H1 (cell line): Measurements from ENCODE around the gene CCNG1. TPM values are rescaled to one million over a fixed set of nuclear protein-coding genes. Genes with fewer than 3 reads are reported as not detected.

Experiments used
- CTCF ChIA-PET: fragments of 300-600 bp; sonication (Branson Sonifier 250); formaldehyde crosslinking; loops from one replicate; lab custom pipeline; 2021; ENCODE audit not compliant: partially characterized antibody; lab: Charles Lee
- POLR2A ChIA-PET: fragments of 300-600 bp; sonication (Branson Sonifier 250); formaldehyde crosslinking; loops from one replicate; lab custom pipeline; 2021; ENCODE audit warnings: inconsistent platforms; ENCODE audit not compliant: partially characterized antibody; lab: Charles Lee
- DNase-seq, 2 experiments: peaks; one replicate each; pipeline versions ENCODE4 v3.0.0 to v3.0.0-alpha.2; 2010 to 2022; ENCODE audit warnings: low spot score in 2 of 2, low read depth in 1 of 2, mixed read lengths in 1 of 2
- FAIRE-seq: peaks from 2 replicates; lab custom pipeline; 2011; peaks lifted over from hg19 to GRCh38; lab: Jason Lieb, UNC
- H2AFZ ChIP-seq: 2 replicates; pipeline ENCODE4 v1.8.1; 2012; ENCODE audit warnings: low read length, inconsistent platforms
- H2AK5ac ChIP-seq: 2 replicates; pipeline ENCODE4 v1.6.1; 2013; ENCODE audit warnings: low read depth, low read length
- H2BK120ac ChIP-seq: replicated peaks from 2 replicates; pipeline ENCODE3; 2013; ENCODE audit warnings: low read depth, low read length, inconsistent platforms
- H2BK12ac ChIP-seq: 2 replicates; pipeline ENCODE4 v1.6.1; 2013; ENCODE audit warnings: low read depth, low read length
- H2BK15ac ChIP-seq: 2 replicates; pipeline ENCODE4 v1.6.1; 2013; ENCODE audit warnings: low read length
- H2BK20ac ChIP-seq: 2 replicates; pipeline ENCODE4 v1.6.1; 2013; ENCODE audit warnings: low read length
- H2BK5ac ChIP-seq: 2 replicates; pipeline ENCODE4 v1.6.1; 2013; ENCODE audit warnings: low read depth, low read length
- H3K14ac ChIP-seq: 2 replicates; pipeline ENCODE4 v1.6.1; 2013; ENCODE audit warnings: inconsistent platforms; ENCODE audit not compliant: insufficient read length
- H3K18ac ChIP-seq: 2 replicates; pipeline ENCODE4 v1.6.1; 2013; ENCODE audit warnings: low read length; ENCODE audit errors: extremely low read depth
- H3K23ac ChIP-seq: 2 replicates; pipeline ENCODE4 v1.6.1; 2013; ENCODE audit warnings: inconsistent platforms; ENCODE audit not compliant: insufficient read length
- H3K23me2 ChIP-seq: 2 replicates; pipeline ENCODE4 v1.6.1; 2013; ENCODE audit warnings: low read depth, low read length
- H3K27ac ChIP-seq: 2 replicates; pipeline ENCODE4 v1.6.1; 2011; ENCODE audit warnings: low read depth, low read length, inconsistent platforms
- H3K27me3 ChIP-seq, 4 experiments: replicated peaks in 1 of 4; 1 replicate in 1 of 4; 2 replicates in 3 of 4; pipeline versions ENCODE4 v1.6.1 to v1.8.1; 2011 to 2013; ENCODE audit warnings: low read length in 3 of 4, mild to moderate bottlenecking in 3 of 4, inconsistent platforms in 2 of 4, mixed read lengths in 2 of 4, moderate library complexity in 1 of 4; ENCODE audit not compliant: control insufficient read depth in 3 of 4, insufficient read depth in 3 of 4; ENCODE audit errors: extremely low read depth in 1 of 4
- H3K36me3 ChIP-seq, 4 experiments: 2 replicates each; pipeline versions ENCODE4 v1.6.1 to v1.8.1; 2011 to 2013; ENCODE audit warnings: mild to moderate bottlenecking in 4 of 4, low read length in 3 of 4, moderate library complexity in 2 of 4, control low read depth in 1 of 4, inconsistent platforms in 1 of 4; ENCODE audit not compliant: insufficient read depth in 4 of 4, control insufficient read depth in 2 of 4
- H3K4ac ChIP-seq: replicated peaks from 2 replicates; pipeline ENCODE3; 2013; ENCODE audit warnings: low read length, low read depth, mixed read lengths, inconsistent platforms; ENCODE audit not compliant: insufficient read length
- H3K4me1 ChIP-seq, 4 experiments: replicated peaks in 1 of 4; 1 replicate in 1 of 4; 2 replicates in 3 of 4; pipeline versions ENCODE4 v1.6.1 to v1.8.1; 2011 to 2013; ENCODE audit warnings: low read length in 3 of 4, inconsistent platforms in 2 of 4, mixed read lengths in 1 of 4; ENCODE audit not compliant: insufficient read depth in 4 of 4, control insufficient read depth in 3 of 4
- H3K4me2 ChIP-seq, 2 experiments: 2 replicates each; pipeline versions ENCODE4 v1.6.1 to v1.8.1; 2011 to 2013; ENCODE audit warnings: low read depth in 2 of 2, low read length in 2 of 2, control low read depth in 1 of 2, inconsistent platforms in 1 of 2, mild to moderate bottlenecking in 1 of 2; ENCODE audit not compliant: insufficient read depth in 1 of 2
- H3K4me3 ChIP-seq, 4 experiments: fragments of 200-600, 300-600 bp in 1 of 4; sonication (generic), shearing (Covaris generic), sonication (Bioruptor Twin) in 1 of 4; 2 replicates each; pipeline versions ENCODE4 v1.5.1 to v1.8.1; 2011 to 2016; ENCODE audit warnings: low read length in 4 of 4, low read depth in 3 of 4, control low read depth in 2 of 4, inconsistent platforms in 2 of 4, mild to moderate bottlenecking in 2 of 4, mixed read lengths in 1 of 4, moderate library complexity in 1 of 4; ENCODE audit not compliant: insufficient read depth in 2 of 4; ENCODE audit errors: extremely low read depth in 1 of 4
- H3K56ac ChIP-seq: replicated peaks from 2 replicates; pipeline ENCODE3; 2013; ENCODE audit warnings: low read depth, mild to moderate bottlenecking, mixed read lengths, low read length, inconsistent platforms; ENCODE audit not compliant: insufficient read length
- H3K79me1 ChIP-seq: 2 replicates; pipeline ENCODE4 v1.6.1; 2013; ENCODE audit warnings: low read depth, low read length, control low read depth
- H3K79me2 ChIP-seq, 2 experiments: 2 replicates each; pipeline versions ENCODE4 v1.6.1 to v1.8.1; 2012 to 2013; ENCODE audit warnings: low read length in 2 of 2, mild to moderate bottlenecking in 2 of 2, inconsistent platforms in 1 of 2; ENCODE audit not compliant: insufficient read depth in 2 of 2, control insufficient read depth in 1 of 2
- H3K9ac ChIP-seq, 4 experiments: replicated peaks in 1 of 4; 1 replicate in 1 of 4; 2 replicates in 3 of 4; pipeline versions ENCODE4 v1.6.1 to v1.8.1; 2011 to 2013; ENCODE audit warnings: low read depth in 3 of 4, low read length in 3 of 4, control low read depth in 2 of 4, mild to moderate bottlenecking in 2 of 4, moderate library complexity in 2 of 4, inconsistent platforms in 1 of 4; ENCODE audit errors: extremely low read depth in 1 of 4
- H3K9me3 ChIP-seq, 2 experiments: 2 replicates each; pipeline versions ENCODE4 v1.6.1 to v1.8.1; 2012 to 2013; ENCODE audit warnings: mild to moderate bottlenecking in 2 of 2, moderate library complexity in 2 of 2, control low read depth in 1 of 2, inconsistent platforms in 1 of 2, low read depth in 1 of 2, low read length in 1 of 2, mixed read lengths in 1 of 2; ENCODE audit not compliant: insufficient read depth in 2 of 2
- H4K20me1 ChIP-seq, 2 experiments: replicated peaks in 1 of 2; 2 replicates each; pipeline versions ENCODE3 to v1.8.1; 2011 to 2013; ENCODE audit warnings: inconsistent platforms in 2 of 2, low read length in 2 of 2, mild to moderate bottlenecking in 1 of 2; ENCODE audit not compliant: insufficient read depth in 2 of 2, control insufficient read depth in 1 of 2
- H4K5ac ChIP-seq: 2 replicates; pipeline ENCODE4 v1.6.1; 2013; ENCODE audit warnings: low read length, low read depth, mixed read lengths, inconsistent platforms; ENCODE audit not compliant: insufficient read length
- H4K8ac ChIP-seq: 2 replicates; pipeline ENCODE4 v1.8.0; 2013; ENCODE audit warnings: mild to moderate bottlenecking, moderate library complexity, low read length, inconsistent platforms; ENCODE audit not compliant: insufficient read depth; ENCODE audit errors: extremely low read depth
- H4K91ac ChIP-seq: replicated peaks from 2 replicates; pipeline ENCODE3; 2013; ENCODE audit warnings: low read length, mixed read lengths, inconsistent platforms; ENCODE audit not compliant: insufficient read length
- ASH2L ChIP-seq: fragments of 200-600, 300-600 bp; sonication (generic); IDR thresholded peaks from one replicate; pipeline ENCODE4 v1.7.1; 2017; ENCODE audit warnings: low read length
- CHD2 ChIP-seq: IDR thresholded peaks from 2 replicates; pipeline ENCODE4 v1.6.1; 2012; ENCODE audit warnings: low read length, improper control_type of control experiment
- POLR2A ChIP-seq, 2 experiments: IDR thresholded peaks; 1 replicate in 1 of 2; 2 replicates in 1 of 2; pipeline ENCODE4 v1.6.1; 2011; ENCODE audit warnings: low read depth in 2 of 2, low read length in 2 of 2, mild to moderate bottlenecking in 2 of 2; ENCODE audit errors: control extremely low read depth in 1 of 2
- POLR2AphosphoS5 ChIP-seq: IDR thresholded peaks from 2 replicates; pipeline ENCODE4 v1.6.1; 2011; ENCODE audit warnings: low read depth, low read length
- TAF1 ChIP-seq: IDR thresholded peaks from 2 replicates; pipeline ENCODE4 v1.6.1; 2011; ENCODE audit warnings: mild to moderate bottlenecking, low read depth, low read length
- TBP ChIP-seq: IDR thresholded peaks from 2 replicates; pipeline ENCODE4 v1.6.1; 2011; ENCODE audit warnings: low read depth, low read length, improper control_type of control experiment
- WGBS, 2 experiments: shearing (Covaris generic) in 1 of 2; methylation state at CpG; one replicate each; pipeline versions ENCODE4 v1.1.6 to v1.1.7; 2013 to 2015; ENCODE audit warnings: low lambda C conversion rate in 2 of 2, mixed read lengths in 2 of 2, inconsistent platforms in 1 of 2, low coverage in 1 of 2, missing lambda C conversion rate in 1 of 2; ENCODE audit not compliant: insufficient replicate concordance in 2 of 2, insufficient coverage in 1 of 2, insufficient read length in 1 of 2; ENCODE audit errors: extremely low coverage in 1 of 2, missing lambda C conversion rate in 1 of 2; 5-methylcytosine and 5-hydroxymethylcytosine counted together
- polyA plus RNA-seq, 7 experiments: library from polyadenylated mRNA; depleted of rRNA in 3 of 7; stranded (reverse) in 5 of 7; unstranded in 2 of 7; fragments of >200 nt in 5 of 7; fragments of 200-250 nt in 2 of 7; gene quantifications; 1 replicate in 5 of 7; 2 replicates in 1 of 7; 4 replicates in 1 of 7; pipeline versions ENCODE4 v1.2.1 to v1.2.3, GENCODE V29; 2011 to 2013; ENCODE audit warnings: missing spikeins in 2 of 7, mixed read lengths in 2 of 7
- total RNA-seq: library from RNA; stranded (reverse); fragmentation: NEBNext Ultra II Directional; extraction: Animal tissue kit (Norgen Biotek cat#: 25700); gene quantifications from 2 replicates; pipeline ENCODE4 v1.2.1, GENCODE V29; 2021

Gene CCNG1
- total and polyA plus RNA-seq, 2 of the 8 experiments (the other 6 are each of a cell fraction or from before 2014, with no cell fraction given): 165 to 369 TPM

- H3K23ac ChIP-seq: no peak overlapping the region
- no peak overlapping the region for H2BK15ac ChIP-seq
- peaks cover 7 to 14% of the 10 kb centered on the region in 2 experiments for H4K20me1 ChIP-seq
- no peak overlapping the region; the same call in 1 of the 2 replicates for H2BK5ac ChIP-seq
- H2BK12ac ChIP-seq: no peak overlapping the region
- H3K56ac ChIP-seq: no peak overlapping the region
- H3K23me2 ChIP-seq: peaks cover 4% of the 10 kb centered on the region; the same call in 1 of the 2 replicates
- H3K4me2 ChIP-seq: peak overlapping the region; percentile 65 to 85
- H3K36me3 ChIP-seq: peaks cover 3 to 31% (median 20%) of the 10 kb centered on the region in 4 experiments; a peak in 7 of 8 replicates
- H3K79me1 ChIP-seq: no peaks in the 10 kb centered on the region
- H2BK120ac ChIP-seq: no peak overlapping the region
- H3K18ac ChIP-seq: no peak overlapping the region
- no peak overlapping the region for H4K91ac ChIP-seq
- no peaks in the 10 kb centered on the region for H3K9me3 ChIP-seq
- H2BK20ac ChIP-seq: no peak overlapping the region
- no peak overlapping the region for H4K5ac ChIP-seq
- TF ChIP-seq POLR2AphosphoS5: peak; percentile 70
- TF ChIP-seq POLR2A (IDR thresholded peaks at IDR 0.05; ENCODE audit: control extremely low read depth in 1 of 2, low read depth in 2 of 2, low read length in 2 of 2): peak in 1 of 2 experiments; percentile 89; a peak in 2 of 3 replicates
- TF ChIP-seq TAF1: peak; percentile 88; the same call in 1 of the 2 replicates
- peak; percentile 44 for TF ChIP-seq ASH2L
- no peak for TF ChIP-seq CHD2
- no peak for TF ChIP-seq TBP
- no peak overlapping the region for H3K4ac ChIP-seq
- 6% methylated on average over 6 of the region's 6 CpGs; no CpG with 5 or more reads in 1 of the 2 experiments for WGBS, 2 experiments
- peaks cover 0 to 3% (median 1%) of the 10 kb centered on the region in 4 experiments; a peak in 3 of 7 replicates for H3K4me1 ChIP-seq
- H3K4me3 ChIP-seq: peak overlapping the region; percentile 9 to 92 (median 87); a peak in 5 of 8 replicates
- peak overlapping the region in 1 of 4 experiments; percentile 16; a peak in 1 of 7 replicates for H3K9ac ChIP-seq
- H2AK5ac ChIP-seq: no peak overlapping the region
- no peak overlapping the region for H3K14ac ChIP-seq
- DNase-seq: no peak
- H3K79me2 ChIP-seq: peaks cover 20 to 48% of the 10 kb centered on the region in 2 experiments
- no peak for FAIRE-seq
- no peak overlapping the region for H2AFZ ChIP-seq
- ChIA-PET POLR2A (interaction anchor here (1.2 to 9.0 kb wide), 7 partner anchors 14 to 79 kb away, joined by 4 to 189 read pairs (median 5); partner anchors contain the start of genes HMMR, MAT2B and NUDCD2), CTCF (interaction anchor here (0.5 to 1.9 kb wide), 2 partner anchors 28 to 257 kb away, joined by 4 to 6 read pairs; no protein-coding TSS in a partner anchor)
- no peaks in the 10 kb centered on the region for H3K27me3 ChIP-seq
- H3K27ac ChIP-seq: no peak overlapping the region
- no peak overlapping the region for H4K8ac ChIP-seq
These were observed 435 bp upstream of the CCNG1 start for GRCh38 chr5:163437011-163437308.
